NCI-H82 treated with DMSO at 0.1 percent for 48 hours (cell line): Measurements from ENCODE around the gene MPRIP.

Experiments
- DNase-seq: peaks from one replicate; lab custom pipeline; 2025; ENCODE audit not compliant: unreplicated experiment; lab: John Stamatoyannopoulos, UW

MPRIP gene

GRCh38 chr17:17066021-17066420 is 23.8 kb downstream of the MPRIP start:
- no peak for DNase-seq

GRCh38 chr17:17067257-17067656 is 25.0 kb downstream of the MPRIP start:
- no peak for DNase-seq

- DNase-seq, result no peak
Measured at GRCh38 chr17:17069849-17070248, 27.6 kb downstream of the MPRIP start.

- DNase-seq, result no peak
Measured at GRCh38 chr17:17070931-17071330, 28.7 kb downstream of the MPRIP start.

- no peak for DNase-seq
Measured at GRCh38 chr17:17071531-17072360, 29.5 kb downstream of the MPRIP start.

- no peak for DNase-seq
Measured at GRCh38 chr17:17072546-17072945, 30.3 kb downstream of the MPRIP start.

GRCh38 chr17:17073030-17073564 is 30.8 kb downstream of the MPRIP start:
- DNase-seq, result no peak

GRCh38 chr17:17073581-17074403 is 31.5 kb downstream of the MPRIP start:
- no peak for DNase-seq

- DNase-seq, result no peak
Measured at GRCh38 chr17:17075125-17075781, 33.0 kb downstream of the MPRIP start.

- no peak for DNase-seq
Measured at GRCh38 chr17:17076066-17076465, 33.8 kb downstream of the MPRIP start.

GRCh38 chr17:17077101-17077500 is 34.8 kb downstream of the MPRIP start:
- DNase-seq, result no peak

- DNase-seq, result no peak
Measured at GRCh38 chr17:17077861-17078732, 35.8 kb downstream of the MPRIP start.

- DNase-seq, result no peak
Measured at GRCh38 chr17:17078832-17079231, 36.6 kb downstream of the MPRIP start.

GRCh38 chr17:17079336-17079735 is 37.1 kb downstream of the MPRIP start:
- DNase-seq, result no peak

- DNase-seq, result no peak
Measured at GRCh38 chr17:17079761-17080160, 37.5 kb downstream of the MPRIP start.

- DNase-seq, result no peak
Measured at GRCh38 chr17:17080181-17080631, 37.9 kb downstream of the MPRIP start.

- no peak for DNase-seq
Measured at GRCh38 chr17:17080781-17081180, 38.5 kb downstream of the MPRIP start.

GRCh38 chr17:17081304-17081940 is 39.2 kb downstream of the MPRIP start:
- DNase-seq, result no peak

- DNase-seq, result no peak
Measured at GRCh38 chr17:17082878-17083277, 40.6 kb downstream of the MPRIP start.

GRCh38 chr17:17084317-17084835 is 42.1 kb downstream of the MPRIP start:
- DNase-seq, result no peak
